ENCODE measurements around the gene ACAP3. TPM values are rescaled to one million over a fixed set of nuclear protein-coding genes. Genes with fewer than 3 reads are reported as not detected.

ACAP3 gene
- total and polyA plus RNA-seq, 2 experiments from 2014 or later: 8.1 to 31.9 TPM

- Histone ChIP-seq H3K4me2 (no peak overlapping the region), H3K36me3 (ENCODE audit: insufficient read depth) (no peaks in the 10 kb centered on the region), H3K27me3 (ENCODE audit: insufficient read depth) (no peaks in the 10 kb centered on the region), H3K79me2 (replicated peaks; ENCODE audit: insufficient read depth) (no peaks in the 10 kb centered on the region), H4K20me1 (replicated peaks; ENCODE audit: insufficient read depth) (no peaks in the 10 kb centered on the region), H3K4me3 (no peak overlapping the region), H2AFZ (no peak overlapping the region), H3K4me1 (ENCODE audit: insufficient read depth) (no peaks in the 10 kb centered on the region), H3K27ac (ENCODE audit: low read depth) (no peak overlapping the region), H3F3A (replicated peaks; ENCODE audit: low read depth) (0 out of 2 replicates have a peak, but pooled peaks cover 9% of the 10 kb centered on the region), H3K9me2 (ENCODE audit: insufficient read depth) (no peaks in the 10 kb centered on the region)
- Mint-ChIP-seq H3K4me3 (no peak overlapping the region), H3K27ac (no peak overlapping the region), H3K9me3 (no peaks in the 10 kb centered on the region), H3K36me3 (ENCODE audit: low read depth) (no peaks in the 10 kb centered on the region), H3K27me3 (ENCODE audit: insufficient read depth, low read depth, poor library complexity) (peaks cover 5% of the 10 kb centered on the region), H3K4me1 (peaks cover 4% of the 10 kb centered on the region; the same call in 1 of the 3 replicates)
- TF ChIP-seq, protein P1, sequence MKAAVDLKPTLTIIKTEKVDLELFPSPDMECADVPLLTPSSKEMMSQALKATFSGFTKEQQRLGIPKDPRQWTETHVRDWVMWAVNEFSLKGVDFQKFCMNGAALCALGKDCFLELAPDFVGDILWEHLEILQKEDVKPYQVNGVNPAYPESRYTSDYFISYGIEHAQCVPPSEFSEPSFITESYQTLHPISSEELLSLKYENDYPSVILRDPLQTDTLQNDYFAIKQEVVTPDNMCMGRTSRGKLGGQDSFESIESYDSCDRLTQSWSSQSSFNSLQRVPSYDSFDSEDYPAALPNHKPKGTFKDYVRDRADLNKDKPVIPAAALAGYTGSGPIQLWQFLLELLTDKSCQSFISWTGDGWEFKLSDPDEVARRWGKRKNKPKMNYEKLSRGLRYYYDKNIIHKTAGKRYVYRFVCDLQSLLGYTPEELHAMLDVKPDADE (IDR thresholded peaks at IDR 0.05): no peak
- TF ChIP-seq, protein P2, sequence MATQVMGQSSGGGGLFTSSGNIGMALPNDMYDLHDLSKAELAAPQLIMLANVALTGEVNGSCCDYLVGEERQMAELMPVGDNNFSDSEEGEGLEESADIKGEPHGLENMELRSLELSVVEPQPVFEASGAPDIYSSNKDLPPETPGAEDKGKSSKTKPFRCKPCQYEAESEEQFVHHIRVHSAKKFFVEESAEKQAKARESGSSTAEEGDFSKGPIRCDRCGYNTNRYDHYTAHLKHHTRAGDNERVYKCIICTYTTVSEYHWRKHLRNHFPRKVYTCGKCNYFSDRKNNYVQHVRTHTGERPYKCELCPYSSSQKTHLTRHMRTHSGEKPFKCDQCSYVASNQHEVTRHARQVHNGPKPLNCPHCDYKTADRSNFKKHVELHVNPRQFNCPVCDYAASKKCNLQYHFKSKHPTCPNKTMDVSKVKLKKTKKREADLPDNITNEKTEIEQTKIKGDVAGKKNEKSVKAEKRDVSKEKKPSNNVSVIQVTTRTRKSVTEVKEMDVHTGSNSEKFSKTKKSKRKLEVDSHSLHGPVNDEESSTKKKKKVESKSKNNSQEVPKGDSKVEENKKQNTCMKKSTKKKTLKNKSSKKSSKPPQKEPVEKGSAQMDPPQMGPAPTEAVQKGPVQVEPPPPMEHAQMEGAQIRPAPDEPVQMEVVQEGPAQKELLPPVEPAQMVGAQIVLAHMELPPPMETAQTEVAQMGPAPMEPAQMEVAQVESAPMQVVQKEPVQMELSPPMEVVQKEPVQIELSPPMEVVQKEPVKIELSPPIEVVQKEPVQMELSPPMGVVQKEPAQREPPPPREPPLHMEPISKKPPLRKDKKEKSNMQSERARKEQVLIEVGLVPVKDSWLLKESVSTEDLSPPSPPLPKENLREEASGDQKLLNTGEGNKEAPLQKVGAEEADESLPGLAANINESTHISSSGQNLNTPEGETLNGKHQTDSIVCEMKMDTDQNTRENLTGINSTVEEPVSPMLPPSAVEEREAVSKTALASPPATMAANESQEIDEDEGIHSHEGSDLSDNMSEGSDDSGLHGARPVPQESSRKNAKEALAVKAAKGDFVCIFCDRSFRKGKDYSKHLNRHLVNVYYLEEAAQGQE (IDR thresholded peaks at IDR 0.05; ENCODE audit: unreplicated experiment): no peak
- TF ChIP-seq, protein P3, sequence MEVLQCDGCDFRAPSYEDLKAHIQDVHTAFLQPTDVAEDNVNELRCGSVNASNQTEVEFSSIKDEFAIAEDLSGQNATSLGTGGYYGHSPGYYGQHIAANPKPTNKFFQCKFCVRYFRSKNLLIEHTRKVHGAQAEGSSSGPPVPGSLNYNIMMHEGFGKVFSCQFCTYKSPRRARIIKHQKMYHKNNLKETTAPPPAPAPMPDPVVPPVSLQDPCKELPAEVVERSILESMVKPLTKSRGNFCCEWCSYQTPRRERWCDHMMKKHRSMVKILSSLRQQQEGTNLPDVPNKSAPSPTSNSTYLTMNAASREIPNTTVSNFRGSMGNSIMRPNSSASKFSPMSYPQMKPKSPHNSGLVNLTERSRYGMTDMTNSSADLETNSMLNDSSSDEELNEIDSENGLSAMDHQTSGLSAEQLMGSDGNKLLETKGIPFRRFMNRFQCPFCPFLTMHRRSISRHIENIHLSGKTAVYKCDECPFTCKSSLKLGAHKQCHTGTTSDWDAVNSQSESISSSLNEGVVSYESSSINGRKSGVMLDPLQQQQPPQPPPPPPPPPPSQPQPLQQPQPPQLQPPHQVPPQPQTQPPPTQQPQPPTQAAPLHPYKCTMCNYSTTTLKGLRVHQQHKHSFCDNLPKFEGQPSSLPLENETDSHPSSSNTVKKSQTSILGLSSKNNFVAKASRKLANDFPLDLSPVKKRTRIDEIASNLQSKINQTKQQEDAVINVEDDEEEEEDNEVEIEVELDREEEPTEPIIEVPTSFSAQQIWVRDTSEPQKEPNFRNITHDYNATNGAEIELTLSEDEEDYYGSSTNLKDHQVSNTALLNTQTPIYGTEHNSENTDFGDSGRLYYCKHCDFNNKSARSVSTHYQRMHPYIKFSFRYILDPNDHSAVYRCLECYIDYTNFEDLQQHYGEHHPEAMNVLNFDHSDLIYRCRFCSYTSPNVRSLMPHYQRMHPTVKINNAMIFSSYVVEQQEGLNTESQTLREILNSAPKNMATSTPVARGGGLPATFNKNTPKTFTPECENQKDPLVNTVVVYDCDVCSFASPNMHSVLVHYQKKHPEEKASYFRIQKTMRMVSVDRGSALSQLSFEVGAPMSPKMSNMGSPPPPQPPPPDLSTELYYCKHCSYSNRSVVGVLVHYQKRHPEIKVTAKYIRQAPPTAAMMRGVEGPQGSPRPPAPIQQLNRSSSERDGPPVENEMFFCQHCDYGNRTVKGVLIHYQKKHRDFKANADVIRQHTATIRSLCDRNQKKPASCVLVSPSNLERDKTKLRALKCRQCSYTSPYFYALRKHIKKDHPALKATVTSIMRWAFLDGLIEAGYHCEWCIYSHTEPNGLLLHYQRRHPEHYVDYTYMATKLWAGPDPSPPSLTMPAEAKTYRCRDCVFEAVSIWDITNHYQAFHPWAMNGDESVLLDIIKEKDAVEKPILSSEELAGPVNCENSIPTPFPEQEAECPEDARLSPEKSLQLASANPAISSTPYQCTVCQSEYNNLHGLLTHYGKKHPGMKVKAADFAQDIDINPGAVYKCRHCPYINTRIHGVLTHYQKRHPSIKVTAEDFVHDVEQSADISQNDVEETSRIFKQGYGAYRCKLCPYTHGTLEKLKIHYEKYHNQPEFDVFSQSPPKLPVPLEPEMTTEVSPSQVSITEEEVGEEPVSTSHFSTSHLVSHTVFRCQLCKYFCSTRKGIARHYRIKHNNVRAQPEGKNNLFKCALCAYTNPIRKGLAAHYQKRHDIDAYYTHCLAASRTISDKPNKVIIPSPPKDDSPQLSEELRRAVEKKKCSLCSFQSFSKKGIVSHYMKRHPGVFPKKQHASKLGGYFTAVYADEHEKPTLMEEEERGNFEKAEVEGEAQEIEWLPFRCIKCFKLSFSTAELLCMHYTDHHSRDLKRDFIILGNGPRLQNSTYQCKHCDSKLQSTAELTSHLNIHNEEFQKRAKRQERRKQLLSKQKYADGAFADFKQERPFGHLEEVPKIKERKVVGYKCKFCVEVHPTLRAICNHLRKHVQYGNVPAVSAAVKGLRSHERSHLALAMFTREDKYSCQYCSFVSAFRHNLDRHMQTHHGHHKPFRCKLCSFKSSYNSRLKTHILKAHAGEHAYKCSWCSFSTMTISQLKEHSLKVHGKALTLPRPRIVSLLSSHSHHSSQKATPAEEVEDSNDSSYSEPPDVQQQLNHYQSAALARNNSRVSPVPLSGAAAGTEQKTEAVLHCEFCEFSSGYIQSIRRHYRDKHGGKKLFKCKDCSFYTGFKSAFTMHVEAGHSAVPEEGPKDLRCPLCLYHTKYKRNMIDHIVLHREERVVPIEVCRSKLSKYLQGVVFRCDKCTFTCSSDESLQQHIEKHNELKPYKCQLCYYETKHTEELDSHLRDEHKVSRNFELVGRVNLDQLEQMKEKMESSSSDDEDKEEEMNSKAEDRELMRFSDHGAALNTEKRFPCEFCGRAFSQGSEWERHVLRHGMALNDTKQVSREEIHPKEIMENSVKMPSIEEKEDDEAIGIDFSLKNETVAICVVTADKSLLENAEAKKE (CRISPR knock-in tag; IDR thresholded peaks at IDR 0.05): no peak
- TF ChIP-seq EZH2phosphoT487 (IDR thresholded peaks at IDR 0.05; ENCODE audit: unreplicated experiment) (no peak), CTCF (conservative IDR thresholded peaks at IDR 0.05; ENCODE audit: low read depth in 2 of 2) (no peak), ZNF114 (CRISPR knock-in tag; IDR thresholded peaks at IDR 0.05) (no peak), POLR2AphosphoS5 (IDR thresholded peaks at IDR 0.05; ENCODE audit: low read depth) (no peak), STAT1 (IDR thresholded peaks at IDR 0.05; ENCODE audit: unreplicated experiment) (no peak), JUNB (IDR thresholded peaks at IDR 0.05; ENCODE audit: unreplicated experiment) (no peak), EZH2 (IDR thresholded peaks at IDR 0.05; ENCODE audit: low read depth, unreplicated experiment) (no peak), NANOG (IDR thresholded peaks at IDR 0.05; ENCODE audit: borderline replicate concordance) (no peak)
- DNase-seq (ENCODE audit: low spot score) (no peak), ATAC-seq (no peak)
Measured at GRCh38 chr1:1296070-1297061, 11.4 kb downstream of the ACAP3 start.

Data from GM23338 (cell line).